ENCODE data around the gene KAZN. TPM values are rescaled to one million over a fixed set of nuclear protein-coding genes. Genes with fewer than 3 reads are reported as not detected.

The KAZN gene
- total RNA-seq, 4 donors from 2014 or later = 0.77 to 12.3 (median 4.9) TPM

DNA sequence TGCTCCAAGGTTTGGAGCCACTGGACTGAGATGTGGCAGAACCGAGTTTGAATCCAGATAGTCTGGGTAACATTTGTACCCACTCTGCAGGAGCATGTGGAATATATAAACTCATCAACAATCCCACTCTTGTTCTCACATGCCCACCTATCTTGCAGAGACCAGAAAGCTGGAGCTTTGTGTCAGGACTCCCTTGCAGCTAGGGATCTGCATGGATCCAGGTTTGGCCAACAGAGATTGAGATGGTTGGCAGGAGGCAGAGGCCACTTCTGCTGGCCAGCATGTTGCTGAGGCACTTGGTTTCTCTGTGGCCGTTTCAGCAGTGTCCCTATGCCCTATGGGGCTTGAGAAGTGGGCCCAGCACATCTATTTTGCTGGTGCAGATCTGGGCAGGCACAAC, 208.3 kb downstream of the KAZN start:
- no peak for DNase-seq
- no peaks in the 10 kb centered on the region for H3K27me3 ChIP-seq
- intact Hi-C loops (cut with DNase I; ENCODE audit: low total_unique reads) = no loop called here
- no peak overlapping the region for H3K4me3 ChIP-seq
- no peaks in the 10 kb centered on the region for H3K4me1 ChIP-seq
- TF ChIP-seq POLR2A (IDR thresholded peaks at IDR 0.05) = no peak
- TF ChIP-seq, protein P1, sequence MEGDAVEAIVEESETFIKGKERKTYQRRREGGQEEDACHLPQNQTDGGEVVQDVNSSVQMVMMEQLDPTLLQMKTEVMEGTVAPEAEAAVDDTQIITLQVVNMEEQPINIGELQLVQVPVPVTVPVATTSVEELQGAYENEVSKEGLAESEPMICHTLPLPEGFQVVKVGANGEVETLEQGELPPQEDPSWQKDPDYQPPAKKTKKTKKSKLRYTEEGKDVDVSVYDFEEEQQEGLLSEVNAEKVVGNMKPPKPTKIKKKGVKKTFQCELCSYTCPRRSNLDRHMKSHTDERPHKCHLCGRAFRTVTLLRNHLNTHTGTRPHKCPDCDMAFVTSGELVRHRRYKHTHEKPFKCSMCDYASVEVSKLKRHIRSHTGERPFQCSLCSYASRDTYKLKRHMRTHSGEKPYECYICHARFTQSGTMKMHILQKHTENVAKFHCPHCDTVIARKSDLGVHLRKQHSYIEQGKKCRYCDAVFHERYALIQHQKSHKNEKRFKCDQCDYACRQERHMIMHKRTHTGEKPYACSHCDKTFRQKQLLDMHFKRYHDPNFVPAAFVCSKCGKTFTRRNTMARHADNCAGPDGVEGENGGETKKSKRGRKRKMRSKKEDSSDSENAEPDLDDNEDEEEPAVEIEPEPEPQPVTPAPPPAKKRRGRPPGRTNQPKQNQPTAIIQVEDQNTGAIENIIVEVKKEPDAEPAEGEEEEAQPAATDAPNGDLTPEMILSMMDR (IDR thresholded peaks at IDR 0.05) = no peak
- H3K9me3 ChIP-seq = peaks cover 0 to 6% of the 10 kb centered on the region in 2 donors
- H3K36me3 ChIP-seq = no peaks in the 10 kb centered on the region
- no peak overlapping the region for H3K27ac ChIP-seq

DNA sequence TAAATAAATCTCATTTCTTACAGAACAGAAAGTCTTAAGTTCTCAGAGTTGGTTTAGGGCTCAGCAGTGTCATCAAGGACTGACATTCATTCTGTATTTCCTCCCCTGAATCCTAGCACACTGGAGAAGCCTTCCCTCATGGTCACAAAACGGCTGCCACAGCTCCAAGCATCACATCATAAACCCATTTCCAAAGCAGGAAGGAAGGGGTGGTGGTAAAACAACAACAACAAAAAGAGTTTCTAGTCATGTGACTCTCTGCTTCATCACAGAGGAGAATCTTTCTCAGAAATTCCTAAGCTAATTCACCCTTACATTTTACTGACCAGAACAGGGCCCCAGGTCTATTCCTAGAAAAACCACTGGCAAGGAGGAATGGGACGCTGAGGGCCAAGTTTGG, 210.3 kb downstream of the KAZN start:
- no peak for DNase-seq
- intact Hi-C loops (cut with DNase I; ENCODE audit: low total_unique reads) = no loop called here
- Histone ChIP-seq H3K36me3 (no peaks in the 10 kb centered on the region), H3K27me3 (no peaks in the 10 kb centered on the region), H3K4me3 (no peak overlapping the region), H3K4me1 (no peaks in the 10 kb centered on the region), H3K9me3 (peaks cover 0 to 6% of the 10 kb centered on the region in 2 donors), H3K27ac (no peak overlapping the region)
- no peak for TF ChIP-seq POLR2A (IDR thresholded peaks at IDR 0.05)
- TF ChIP-seq, protein P1 (IDR thresholded peaks at IDR 0.05) = no peak

DNA sequence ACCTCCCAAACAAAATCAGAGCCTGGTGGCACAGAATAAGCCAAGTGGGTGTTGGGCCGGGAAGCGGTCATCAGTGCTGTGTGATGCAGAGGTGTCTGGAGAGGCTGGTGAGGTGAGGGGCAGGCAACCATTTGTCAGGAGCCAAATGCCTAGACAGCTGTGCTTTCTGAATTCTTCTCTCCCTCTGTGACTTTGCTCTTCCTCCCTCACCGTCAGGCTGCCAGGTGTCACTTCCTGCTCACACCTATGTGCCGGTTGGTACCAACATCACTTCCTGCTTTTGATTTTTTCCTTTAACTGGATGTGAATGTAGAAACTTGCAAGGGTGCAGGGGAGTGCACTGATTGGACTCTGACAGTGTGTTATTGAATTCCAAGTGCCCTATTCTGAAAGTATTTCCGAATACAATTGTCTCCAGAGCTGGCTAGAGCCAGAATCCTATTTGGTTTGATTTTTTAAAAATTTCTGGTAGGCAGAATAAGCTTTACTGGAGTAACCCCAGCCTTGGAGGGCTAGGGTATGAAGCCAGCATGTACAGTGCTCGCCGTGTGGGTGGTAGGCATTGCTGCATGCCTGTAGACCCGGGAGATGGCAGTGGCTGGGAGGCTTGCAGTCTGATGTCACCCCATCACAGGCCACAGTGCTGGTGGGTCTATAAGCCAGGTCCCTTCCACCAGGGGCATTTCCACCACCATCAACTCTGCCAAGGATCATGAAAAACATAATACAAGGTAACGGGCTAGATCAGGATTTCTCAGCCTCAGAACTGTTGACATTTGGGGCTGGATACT, 210.9 kb downstream of the KAZN start:
- no peak for TF ChIP-seq POLR2A (IDR thresholded peaks at IDR 0.05)
- TF ChIP-seq, protein P1 (IDR thresholded peaks at IDR 0.05) = no peak
- Histone ChIP-seq H3K4me1 (no peaks in the 10 kb centered on the region), H3K9me3 (peaks cover 0 to 6% of the 10 kb centered on the region in 2 donors), H3K4me3 (no peak overlapping the region), H3K36me3 (no peaks in the 10 kb centered on the region), H3K27ac (no peak overlapping the region), H3K27me3 (no peaks in the 10 kb centered on the region)
- intact Hi-C loops (cut with DNase I; ENCODE audit: low total_unique reads) = no loop called here
- no peak for DNase-seq

DNA sequence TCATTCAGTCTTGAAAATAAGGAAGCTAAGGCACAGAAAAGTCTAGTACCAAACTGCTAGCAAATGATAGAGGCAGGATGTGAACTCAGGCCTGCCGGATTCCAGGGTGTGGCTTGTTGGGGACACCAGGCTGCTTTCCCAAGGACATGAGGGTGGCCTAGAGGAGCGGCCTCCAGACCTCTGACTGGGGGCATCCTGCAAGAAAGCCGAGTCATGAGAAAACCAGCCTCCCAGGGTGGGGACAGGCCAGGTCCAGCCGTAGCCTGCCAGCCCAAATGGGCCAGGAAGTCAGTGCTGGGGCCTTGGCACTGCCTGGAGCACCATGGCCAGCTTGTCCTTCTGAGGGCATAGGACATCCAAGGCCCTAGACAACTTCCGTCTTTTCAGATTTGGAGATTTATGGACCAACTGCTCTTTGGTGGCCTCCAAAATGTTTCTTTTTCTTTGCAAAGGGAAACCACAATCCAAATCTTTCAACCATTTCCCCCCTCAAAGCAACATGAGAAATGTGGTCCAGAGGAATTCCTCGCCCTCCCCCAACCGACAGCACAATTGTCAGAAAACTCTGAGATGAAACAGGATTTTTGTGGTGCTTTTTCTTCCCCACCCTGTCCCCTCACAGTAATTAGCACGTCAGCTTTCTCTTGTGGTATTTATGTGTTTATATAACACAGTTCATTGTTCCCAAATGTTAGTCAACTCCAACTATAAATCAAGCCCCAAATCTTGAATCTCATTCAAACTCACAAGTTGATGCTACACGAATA, 212.3 kb downstream of the KAZN start:
- no peak for TF ChIP-seq POLR2A (IDR thresholded peaks at IDR 0.05)
- TF ChIP-seq, protein P1 (IDR thresholded peaks at IDR 0.05) = no peak
- no peaks in the 10 kb centered on the region for H3K36me3 ChIP-seq
- intact Hi-C loops (cut with DNase I; ENCODE audit: low total_unique reads) = no loop called here
- H3K9me3 ChIP-seq = peaks cover 0 to 6% of the 10 kb centered on the region in 2 donors
- H3K27ac ChIP-seq = peak overlapping the region; percentile 58 to 65
- peak in 1 of 2 donors; percentile 20 for DNase-seq
- H3K4me1 ChIP-seq = no peaks in the 10 kb centered on the region
- H3K27me3 ChIP-seq = no peaks in the 10 kb centered on the region
- no peak overlapping the region for H3K4me3 ChIP-seq

DNA sequence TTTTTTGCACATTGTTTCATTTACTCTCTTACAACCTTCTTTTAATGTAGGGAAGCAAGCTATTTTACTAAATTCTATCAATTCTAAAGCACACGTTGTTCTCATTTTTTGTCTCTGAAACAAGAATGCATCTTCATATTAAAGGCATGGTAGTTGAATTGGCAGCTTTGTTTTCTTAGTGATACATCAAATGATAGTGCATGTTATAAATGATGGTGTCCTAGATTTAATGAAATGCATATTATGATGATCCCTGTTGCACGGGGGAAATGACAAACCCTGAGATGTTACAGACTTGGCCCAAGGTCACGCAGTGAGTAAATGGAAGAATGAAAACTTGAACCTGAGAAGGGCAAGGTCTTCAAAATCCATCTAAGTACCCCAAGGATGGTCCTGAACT, 213.1 kb downstream of the KAZN start:
- Histone ChIP-seq H3K4me3 (no peak overlapping the region), H3K36me3 (no peaks in the 10 kb centered on the region), H3K27ac (no peak overlapping the region), H3K4me1 (no peaks in the 10 kb centered on the region), H3K27me3 (no peaks in the 10 kb centered on the region), H3K9me3 (peaks cover 0 to 5% of the 10 kb centered on the region in 2 donors)
- DNase-seq = no peak
- TF ChIP-seq, protein P1 (IDR thresholded peaks at IDR 0.05) = no peak
- TF ChIP-seq POLR2A (IDR thresholded peaks at IDR 0.05) = no peak
- intact Hi-C loops (cut with DNase I; ENCODE audit: low total_unique reads) = no loop called here
